ENCODE measurements around the gene TLR9.
"Not testable (repeated sequence)": the region's sequence is repeated elsewhere in the genome, so short reads cannot be mapped to it uniquely, and the experiment has no call there.

DNA sequence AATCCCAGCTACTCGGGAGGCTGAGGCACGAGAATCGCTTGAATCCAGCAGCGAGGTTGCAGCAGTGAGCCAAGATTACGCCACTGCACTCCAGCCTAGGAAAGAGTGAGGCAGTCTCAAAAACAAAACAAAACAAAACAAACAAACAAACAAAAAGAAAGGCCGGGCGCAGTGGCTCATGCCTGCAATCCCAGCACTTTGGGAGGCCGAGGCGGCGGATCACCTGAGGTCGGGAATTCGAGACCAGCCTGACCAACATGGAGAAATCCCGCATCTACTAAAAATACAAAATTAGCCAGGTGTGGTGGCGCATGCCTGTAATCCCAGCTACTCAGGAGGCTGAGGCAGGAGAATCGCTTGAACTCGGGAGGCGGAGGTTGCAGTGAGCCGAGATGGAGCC, 49.3 kb upstream of the TLR9 start:
- TF ChIP-seq EZH2 (IDR thresholded peaks at IDR 0.05; ENCODE audit: low read depth); CTCF (conservative IDR thresholded peaks at IDR 0.05): not testable (repeated sequence)
